Right renal pelvis (tissue), 4 donors: ENCODE results near the gene GLRA2. TPM values are rescaled to one million over a fixed set of nuclear protein-coding genes. Genes with fewer than 3 reads are reported as not detected.
"Not testable (repeated sequence)": the region's sequence is repeated elsewhere in the genome, so short reads cannot be mapped to it uniquely, and the experiment has no call there.

Experiments
- DNase-seq, 4 donors: peaks; one replicate each; pipeline ENCODE4 v3.0.0-alpha.2; 2013; ENCODE audit warnings: low read depth in 4 of 4, low spot score in 3 of 4, missing footprints in 1 of 4
- polyA plus RNA-seq, 4 donors: library from polyadenylated mRNA; unstranded; fragments of 120-200 nt; gene quantifications; one replicate each; pipeline ENCODE4 v1.2.1, GENCODE V29; 2013; ENCODE audit not compliant: insufficient read length in 4 of 4

The GLRA2 gene
- polyA plus RNA-seq, 4 donors = 0.18 to 0.31 (median 0.24) TPM

- DNase-seq = no peak
Observed at GRCh38 chrX:14590693-14591424, 61.5 kb downstream of the GLRA2 start.

GRCh38 chrX:14591976-14592375 is 62.6 kb downstream of the GLRA2 start:
- DNase-seq = no peak

DNA sequence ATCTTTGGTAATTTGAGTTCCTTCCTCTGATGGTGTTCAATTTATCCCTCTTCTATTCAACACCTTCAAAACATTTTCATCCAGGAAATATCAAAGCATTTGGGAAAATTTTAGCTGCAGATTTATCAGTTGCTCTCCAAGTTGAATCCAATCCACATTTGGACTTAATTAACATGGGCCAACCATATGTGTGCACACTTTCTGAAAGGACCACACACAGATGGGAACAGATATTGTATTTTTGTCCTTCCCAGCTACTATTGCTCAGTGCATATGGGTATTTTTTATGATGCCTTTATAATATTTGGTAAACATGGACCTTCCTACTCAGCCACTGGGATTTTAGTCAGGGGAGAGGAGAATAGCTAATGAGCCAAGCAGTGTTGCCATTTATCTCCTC is 65.2 kb downstream of the GLRA2 start:
- no peak for DNase-seq

DNA sequence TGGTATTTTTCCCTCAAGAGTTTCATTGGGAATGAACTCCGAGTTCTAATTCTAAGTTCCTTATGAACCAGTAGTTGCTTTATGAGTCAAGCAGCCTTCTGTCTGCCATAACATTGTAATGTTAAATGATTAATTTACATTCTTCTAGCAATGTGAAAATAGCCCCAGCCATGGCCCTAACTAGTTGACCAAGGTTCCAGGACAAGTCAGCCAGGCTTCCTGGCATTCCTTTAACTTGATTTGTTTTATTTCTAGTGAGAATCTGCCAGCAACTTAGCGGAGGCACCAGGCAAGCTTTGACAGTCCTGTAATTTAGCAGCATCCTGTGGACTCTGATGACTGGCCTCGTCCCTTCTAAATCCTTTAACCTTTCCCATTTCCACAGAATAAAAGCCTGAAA is 69.0 kb downstream of the GLRA2 start:
- no peak for DNase-seq

- DNase-seq = no peak
Observed at GRCh38 chrX:14607446-14607985, 78.2 kb downstream of the GLRA2 start.

GRCh38 chrX:14612450-14612849 is 83.1 kb downstream of the GLRA2 start:
- DNase-seq = not testable (repeated sequence)

- DNase-seq = peak in 3 of 4 donors; percentile 14 to 34 (median 26)
Observed at GRCh38 chrX:14616301-14616700, 87.0 kb downstream of the GLRA2 start.

GRCh38 chrX:14616836-14617235 is 87.5 kb downstream of the GLRA2 start:
- DNase-seq = no peak

GRCh38 chrX:14618177-14618965 is 89.0 kb downstream of the GLRA2 start:
- no peak for DNase-seq

DNA sequence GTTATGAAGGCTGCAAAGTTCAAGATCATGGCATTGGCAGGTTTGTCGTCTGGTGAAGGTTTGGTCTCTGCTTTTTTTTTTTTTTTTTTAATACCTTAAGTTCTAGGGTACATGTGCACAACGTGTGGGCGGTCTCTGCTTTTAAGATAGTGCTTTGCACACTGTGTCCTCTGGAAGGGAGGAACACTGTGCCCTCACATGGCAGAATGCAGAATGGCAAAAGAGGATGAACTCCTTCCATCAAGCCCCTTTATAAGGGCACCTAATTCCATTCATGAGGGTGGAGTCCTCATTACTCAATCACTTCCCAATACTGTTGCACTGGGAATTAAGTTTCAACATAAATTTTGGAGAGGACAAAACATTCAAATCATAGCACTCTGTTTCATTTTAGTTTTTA is 101.4 kb downstream of the GLRA2 start:
- no peak for DNase-seq

GRCh38 chrX:14641681-14642655 is 112.6 kb downstream of the GLRA2 start:
- DNase-seq = no peak

DNA sequence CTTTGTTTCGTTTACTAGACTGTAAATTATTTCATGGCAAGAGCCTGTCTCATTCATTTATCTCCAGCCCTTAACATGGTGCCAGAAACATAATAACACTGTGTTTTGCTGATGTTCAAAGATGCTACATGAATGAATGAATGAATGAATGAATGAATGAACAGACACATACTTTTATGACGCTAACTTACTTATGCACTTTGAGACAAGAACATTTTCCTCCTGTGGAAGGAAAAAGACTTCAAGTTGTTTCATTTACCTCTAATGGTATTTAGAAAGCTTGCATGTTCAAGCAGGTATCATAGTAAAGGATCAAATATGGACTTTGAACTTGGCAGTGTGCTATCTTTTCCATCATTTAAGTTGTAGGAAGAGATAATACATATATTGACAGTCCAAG is 131.6 kb downstream of the GLRA2 start:
- no peak for DNase-seq

DNA sequence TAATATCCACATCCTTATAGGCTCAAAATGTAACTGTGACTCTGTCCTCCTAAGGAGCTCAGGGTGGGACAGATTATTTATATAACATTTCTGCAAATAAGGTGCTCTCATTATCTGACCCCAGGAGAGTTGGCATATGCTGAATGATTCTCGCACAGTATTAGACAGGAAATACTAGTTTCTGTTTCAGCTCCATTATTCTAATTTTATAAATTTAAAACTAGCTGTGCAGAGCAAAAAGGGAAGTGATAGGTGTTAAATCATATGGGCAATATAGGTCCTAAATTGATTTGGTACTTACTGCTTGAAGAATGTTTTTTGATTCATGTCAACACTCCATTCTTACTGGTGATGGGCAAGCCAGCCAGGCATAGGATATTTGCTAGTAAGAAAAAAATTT is 141.5 kb downstream of the GLRA2 start:
- DNase-seq = no peak

- no peak for DNase-seq
Observed at GRCh38 chrX:14672611-14673172, 143.4 kb downstream of the GLRA2 start.

DNA sequence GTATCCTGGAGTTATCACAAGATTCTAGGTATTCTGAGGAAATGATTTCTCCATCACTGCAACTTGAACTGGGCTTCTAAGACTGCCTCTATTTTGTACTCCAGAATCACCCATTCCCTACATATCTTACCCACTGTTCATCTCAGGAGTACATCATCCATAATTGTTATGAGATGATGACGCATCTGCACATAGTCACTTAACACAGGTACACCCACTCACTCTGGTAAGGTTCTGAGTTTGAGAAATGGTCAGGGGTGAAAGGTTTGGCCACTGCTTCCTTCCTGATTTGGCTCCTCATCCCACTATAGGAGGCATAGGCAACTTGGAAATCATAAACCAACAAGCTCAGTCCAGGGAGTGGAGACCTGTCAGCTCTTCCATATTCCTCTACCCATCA is 143.9 kb downstream of the GLRA2 start:
- no peak for DNase-seq

DNA sequence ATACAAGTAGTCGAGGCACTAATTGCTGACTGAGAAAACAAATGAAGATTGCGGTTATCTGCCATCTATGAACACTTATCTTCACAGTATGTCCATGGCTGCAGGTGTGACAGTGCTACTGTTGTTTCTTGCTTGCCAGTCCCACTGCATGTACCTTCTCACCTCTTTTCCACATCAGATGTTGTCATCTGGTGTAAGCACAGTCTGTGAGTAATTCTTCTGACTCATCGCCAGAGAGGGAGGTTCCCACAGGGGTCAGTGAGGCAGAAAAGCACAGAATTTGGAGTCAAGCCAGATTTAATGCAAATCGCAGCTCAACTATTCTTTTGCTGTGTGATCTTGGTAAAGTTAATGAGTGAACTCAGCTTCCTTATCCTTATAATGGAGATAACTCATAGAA is 144.4 kb downstream of the GLRA2 start:
- peak; percentile 12 to 43 (median 29) for DNase-seq

DNA sequence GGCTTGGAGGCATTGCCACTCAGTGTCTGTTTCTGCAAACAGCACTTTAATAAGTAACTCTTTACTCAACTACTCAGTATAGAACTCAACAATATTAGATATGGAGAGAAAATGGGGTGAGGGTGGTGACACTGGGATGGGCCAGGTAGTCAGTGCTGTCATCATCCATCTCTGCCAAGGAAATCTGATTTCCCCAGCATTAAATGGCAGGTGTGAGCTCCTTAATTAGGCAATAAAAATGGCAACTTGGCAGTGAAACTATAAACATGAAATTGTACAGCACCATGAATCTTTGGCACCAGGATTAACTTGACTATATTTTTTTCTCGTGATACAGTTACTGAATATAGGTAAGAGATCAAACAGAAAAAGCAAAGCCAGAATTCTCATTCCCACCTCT is 146.2 kb downstream of the GLRA2 start:
- no peak for DNase-seq

DNA sequence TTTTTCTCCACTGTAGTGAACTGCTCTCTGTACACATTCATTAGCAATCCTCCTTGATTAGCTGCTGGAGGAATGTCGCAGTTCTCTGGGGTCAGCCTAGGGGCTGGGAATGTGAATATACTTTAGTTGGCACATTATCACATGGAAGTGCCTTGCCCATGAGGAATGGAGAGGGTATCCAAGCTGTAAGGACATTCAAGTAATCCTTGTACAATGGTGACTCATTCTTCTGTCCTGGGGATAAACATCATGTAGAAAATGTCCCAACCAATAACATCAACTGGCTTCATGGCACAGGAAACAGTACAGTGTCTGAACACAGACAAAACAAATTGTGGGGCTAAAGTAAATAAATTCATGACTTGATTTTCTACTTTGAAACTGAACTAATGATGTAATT is 147.1 kb downstream of the GLRA2 start:
- no peak for DNase-seq

- not testable (repeated sequence) for DNase-seq
Observed at GRCh38 chrX:14688331-14688730, 159.0 kb downstream of the GLRA2 start.

DNA sequence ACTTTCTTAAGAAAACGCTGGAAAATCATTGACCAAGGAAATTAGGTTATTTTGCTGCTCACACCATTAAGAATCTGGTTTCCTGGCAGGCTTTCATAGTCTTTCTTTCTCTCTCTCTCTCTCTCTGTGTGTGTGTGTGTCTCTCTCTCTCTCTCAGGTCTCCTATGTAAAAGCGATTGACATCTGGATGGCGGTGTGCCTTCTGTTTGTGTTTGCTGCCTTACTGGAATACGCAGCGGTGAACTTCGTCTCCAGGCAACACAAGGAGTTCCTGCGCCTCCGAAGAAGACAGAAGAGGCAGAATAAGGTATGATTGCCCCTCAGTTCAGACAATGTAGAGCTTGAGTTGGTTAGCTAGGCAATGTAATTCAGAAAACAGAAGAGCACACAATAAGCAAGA is 161.2 kb downstream of the GLRA2 start:
- DNase-seq = no peak
